Ovary (tissue), 3 donors: ENCODE measurements around the gene SDK1.

Experiments used
- CTCF ChIP-seq, 3 donors: fragments of 450-650 bp in 2 of 3; fragments of 200-600 bp in 1 of 3; IDR thresholded peaks; one replicate each; pipeline versions ENCODE4 v1.5.1 to v1.8.0; 2016 to 2022; ENCODE audit warnings: antibody characterized with exemption in 3 of 3, mild to moderate bottlenecking in 1 of 3
- EP300 ChIP-seq: sonication (generic); formaldehyde crosslinking; IDR thresholded peaks from one replicate; pipeline ENCODE4 v1.6.1; 2017; ENCODE audit warnings: antibody characterized with exemption
- POLR2A ChIP-seq: fragments of 450-650 bp; IDR thresholded peaks from one replicate; pipeline ENCODE4 v1.6.1; 2017; ENCODE audit warnings: antibody characterized with exemption, mild to moderate bottlenecking, moderate library complexity
- donor health status: DM: no; HTN: no; CAD: no.

DNA sequence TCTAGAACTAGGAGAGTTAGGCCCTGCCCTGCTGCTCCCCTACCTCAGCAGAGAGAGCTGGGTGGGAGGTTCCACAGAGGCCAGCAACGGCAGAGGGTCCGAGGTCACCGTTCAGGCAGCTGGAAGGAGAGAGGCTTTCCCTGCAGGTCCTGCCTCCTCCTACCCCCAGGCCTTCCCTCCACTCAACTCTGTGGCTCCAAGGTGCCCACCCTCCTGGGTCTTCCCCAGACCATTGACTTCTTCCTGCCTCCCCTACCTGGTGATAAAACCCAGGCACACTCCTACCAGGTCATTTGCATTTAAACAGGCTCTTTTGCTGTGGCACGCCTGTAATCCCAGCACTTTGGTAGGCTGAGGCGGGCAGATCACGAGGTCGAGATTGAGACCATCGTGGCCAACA lies 865.8 kb downstream of the SDK1 start:
- TF ChIP-seq POLR2A (no peak), CTCF (IDR thresholded peaks at IDR 0.05) (no peak), EP300 (no peak)
